K562 (cell line): ENCODE results near the gene CMIP. TPM values are rescaled to one million over a fixed set of nuclear protein-coding genes. Genes with fewer than 3 reads are reported as not detected.

Experiments
- ATAC-seq: fragments of 200-7000 bp; cut with Tn5 transposase; 3 replicates; pipeline ENCODE4 v1.9.1; 2020; ENCODE audit warnings: moderate library complexity
- BruUV-seq: library from RNA; stranded (reverse); fragments of 400-500 nt; replicated peaks from 2 replicates; lab custom pipeline; 2021; lab: Mats Ljungman, UMichigan
- CTCF ChIA-PET: fragments of 300-600 bp; formaldehyde crosslinking; extraction: SDS; loops from one replicate; lab custom pipeline; 2021; ENCODE audit warnings: low intra/inter-chr PET ratio; lab: Yijun Ruan, JAX
- POLR2A ChIA-PET: fragments of 300-600, 350-650 bp; sonication (Branson Sonifier 250); formaldehyde crosslinking; extraction: SDS; loops from one replicate; lab custom pipeline; 2021; ENCODE audit warnings: antibody characterized with exemption, inconsistent platforms; lab: Yijun Ruan, JAX
- DNase-seq, 4 experiments: peaks; one replicate each; pipeline versions ENCODE4 v3.0.0 to v3.0.0-alpha.2; 2011 to 2018; ENCODE audit warnings: low spot score in 3 of 4, mixed read lengths in 3 of 4; ENCODE audit errors: extremely low read depth in 1 of 4
- FAIRE-seq: peaks from 2 replicates; lab custom pipeline; 2011; peaks lifted over from hg19 to GRCh38; lab: Jason Lieb, UNC
- H2AFZ ChIP-seq: 2 replicates; pipeline ENCODE4 v1.6.0; 2011; ENCODE audit warnings: low read depth, low read length, control low read depth, inconsistent platforms
- H3K27ac ChIP-seq: fragments of 200-600 bp; 3 replicates; pipeline ENCODE4 v1.8.0; 2011; ENCODE audit warnings: low read depth, mild to moderate bottlenecking, control low read depth, inconsistent platforms, low read length, moderate library complexity, mixed read lengths; ENCODE audit errors: extremely low read depth
- H3K27me3 ChIP-seq, 2 experiments: fragments of 300-600 bp in 1 of 2; 2 replicates in 1 of 2; 3 replicates in 1 of 2; pipeline versions ENCODE4 v1.6.0 to v1.8.0; 2011; ENCODE audit warnings: inconsistent platforms in 2 of 2, low read length in 2 of 2, mild to moderate bottlenecking in 1 of 2, mixed read lengths in 1 of 2, moderate library complexity in 1 of 2; ENCODE audit not compliant: control insufficient read depth in 2 of 2, insufficient read depth in 2 of 2
- H3K36me3 ChIP-seq: fragments of 300-600 bp; 3 replicates; pipeline ENCODE4 v1.8.0; 2011; ENCODE audit warnings: mild to moderate bottlenecking, low read length, inconsistent platforms; ENCODE audit not compliant: control insufficient read depth, insufficient read depth
- H3K4me1 ChIP-seq, 2 experiments: fragments of 200-600 bp in 1 of 2; replicated peaks in 1 of 2; 2 replicates in 1 of 2; 3 replicates in 1 of 2; pipeline versions ENCODE4 v1.5.1 to v1.8.0; 2011; ENCODE audit warnings: inconsistent platforms in 2 of 2, low read length in 2 of 2, mild to moderate bottlenecking in 1 of 2, mixed read lengths in 1 of 2, moderate library complexity in 1 of 2; ENCODE audit not compliant: control insufficient read depth in 2 of 2, insufficient read depth in 2 of 2
- H3K4me2 ChIP-seq: 2 replicates; pipeline ENCODE4 v1.6.1; 2011; ENCODE audit warnings: low read length, control low read depth, inconsistent platforms, mixed read lengths; ENCODE audit not compliant: insufficient read depth
- H3K4me3 ChIP-seq: fragments of 200-600 bp; sonication (generic), shearing (Covaris generic); 2 replicates; pipeline ENCODE4 v1.5.1; 2016; ENCODE audit warnings: control low read depth, inconsistent platforms
- H3K79me2 ChIP-seq: fragments of 200-600 bp; 3 replicates; pipeline ENCODE4 v1.8.0; 2011; ENCODE audit warnings: low read length, inconsistent platforms; ENCODE audit not compliant: control insufficient read depth, insufficient read depth
- H3K9ac ChIP-seq, 2 experiments: 2 replicates each; pipeline versions ENCODE4 v1.6.0 to v1.6.1; 2011; ENCODE audit warnings: low read depth in 2 of 2, low read length in 2 of 2, control low read depth in 1 of 2, inconsistent platforms in 1 of 2, mild to moderate bottlenecking in 1 of 2, mixed read lengths in 1 of 2; ENCODE audit not compliant: insufficient read depth in 1 of 2
- H3K9me1 ChIP-seq: one replicate; pipeline ENCODE4 v1.6.0; 2011; ENCODE audit warnings: inconsistent platforms, mild to moderate bottlenecking, low read length, moderate library complexity; ENCODE audit not compliant: control insufficient read depth, insufficient read depth
- H3K9me3 ChIP-seq: replicated peaks from 2 replicates; pipeline ENCODE4 v1.5.1; 2011; ENCODE audit warnings: low read depth, low read length, inconsistent platforms; ENCODE audit not compliant: control insufficient read depth, insufficient read depth
- H4K20me1 ChIP-seq: replicated peaks from 2 replicates; pipeline ENCODE4 v1.6.1; 2011; ENCODE audit warnings: low read length, inconsistent platforms, mixed read lengths; ENCODE audit not compliant: control insufficient read depth, insufficient read depth
- E2F6 ChIP-seq, 2 experiments: IDR thresholded peaks; 2 replicates each; pipeline ENCODE4 v1.6.1; 2011; ENCODE audit warnings: borderline replicate concordance in 1 of 2, control low read depth in 1 of 2, low read depth in 1 of 2, low read length in 1 of 2, mild to moderate bottlenecking in 1 of 2, mixed read lengths in 1 of 2, moderate library complexity in 1 of 2; ENCODE audit not compliant: insufficient read depth in 1 of 2, insufficient read length in 1 of 2, poor library complexity in 1 of 2, severe bottlenecking in 1 of 2; ENCODE audit errors: extremely low read depth in 1 of 2
- EP300 ChIP-seq: IDR thresholded peaks from 2 replicates; pipeline ENCODE4 v1.6.1; 2012; ENCODE audit warnings: low read length, improper control_type of control experiment
- MAX ChIP-seq: sonication (generic); formaldehyde crosslinking; IDR thresholded peaks from 2 replicates; pipeline ENCODE4 v1.9.0; 2022; ENCODE audit warnings: mild to moderate bottlenecking, missing genetic modification reagents
- MGA ChIP-seq: fragments of 450-650 bp; IDR thresholded peaks from 2 replicates; pipeline ENCODE4 v1.6.1; 2016; ENCODE audit warnings: mild to moderate bottlenecking, moderate library complexity
- POLR2AphosphoS5 ChIP-seq: IDR thresholded peaks from 2 replicates; pipeline ENCODE4 v1.6.1; 2011; ENCODE audit warnings: mild to moderate bottlenecking, low read depth, low read length, moderate library complexity; ENCODE audit not compliant: control insufficient read depth, insufficient read depth
- RBM17 ChIP-seq: fragments of 200-400 bp; formaldehyde crosslinking; IDR thresholded peaks from 2 replicates; pipeline ENCODE4 v1.6.1; 2017; ENCODE audit warnings: low read depth, mild to moderate bottlenecking, low read length, borderline replicate concordance
- WGBS: fragments of 100-300 bp; shearing (Covaris generic); methylation state at CpG from one replicate; pipeline ENCODE4 v1.1.6; 2016; ENCODE audit warnings: low coverage, mixed read lengths; ENCODE audit not compliant: insufficient coverage; ENCODE audit errors: missing lambda C conversion rate; 5-methylcytosine and 5-hydroxymethylcytosine counted together
- in situ Hi-C: fragments of 300-500 bp; cut with MboI; formaldehyde crosslinking; loops from 4 replicates; pipeline ENCODE4 v1.15.0; 2018; ENCODE audit warnings: inconsistent platforms, mixed read lengths
- intact Hi-C: fragments of 100-400 bp; cut with micrococcal nuclease; formaldehyde crosslinking; loops from 2 replicates; pipeline ENCODE4 v1.14.2; 2022
- polyA plus RNA-seq, 8 experiments: library from polyadenylated mRNA; depleted of rRNA in 4 of 8; stranded (reverse) in 5 of 8; unstranded in 3 of 8; fragments of >200 nt; fragmentation: Nextera tagmentation in 2 of 8; fragmentation: Illumina TruSeq in 1 of 8; extraction: Ambion mirVana in 2 of 8; extraction: Trizol in 1 of 8; gene quantifications; 2 replicates each; pipeline versions ENCODE4 v1.2.1 to v1.2.3, GENCODE V29; 2011 to 2014; ENCODE audit warnings: inconsistent platforms in 1 of 8, missing spikeins in 1 of 8
- total RNA-seq, 7 experiments: library from RNA; depleted of rRNA in 6 of 7; stranded (reverse); fragments of >200 nt in 6 of 7; fragmentation: Illumina TruSeq in 2 of 7; extraction: Trizol in 2 of 7; gene quantifications; 2 replicates each; pipeline versions ENCODE4 v1.2.1 to v1.2.3, GENCODE V29; 2011 to 2021; ENCODE audit warnings: low replicate concordance in 1 of 7

CMIP gene
- total and polyA plus RNA-seq, 9 of the 15 experiments (the other 6 are each of a cell fraction or from before 2014, with no cell fraction given): 0.94 to 82.5 (median 10.3) TPM

- Histone ChIP-seq H3K4me2 (no peak overlapping the region), H3K4me1 (peaks cover 65 to 69% of the 10 kb centered on the region in 2 experiments), H3K9me1 (peaks cover 12% of the 10 kb centered on the region), H3K36me3 (peaks cover 35% of the 10 kb centered on the region; the same call in 2 of the 3 replicates), H3K27me3 (no peaks in the 10 kb centered on the region), H3K9ac (peak overlapping the region in 1 of 2 experiments; percentile 50; a peak in 3 of 4 replicates), H4K20me1 (peaks cover 14% of the 10 kb centered on the region; the same call in 1 of the 2 replicates), H3K79me2 (peaks cover 100% of the 10 kb centered on the region), H3K27ac (peak overlapping the region; percentile 80), H3K9me3 (peaks cover 5% of the 10 kb centered on the region; the same call in 1 of the 2 replicates), H3K4me3 (no peak overlapping the region), H2AFZ (no peak overlapping the region)
- WGBS: 75% methylated on average over 14 of the region's 14 CpGs
- ATAC-seq (no peak), DNase-seq (no peak), FAIRE-seq (no peak)
- intact Hi-C loops (loop anchor here (2.0 kb wide), 1 partner anchor 16 kb away; no protein-coding TSS in a partner anchor), in situ Hi-C loops (no loop called here)
- CTCF ChIA-PET: no interaction called here
- BruUV-seq: no TSS peak
- POLR2A ChIA-PET: interaction anchor here (0.8 to 3.1 kb wide), 4 partner anchors 17 to 34 kb away, joined by 3 to 14 read pairs (median 4); no protein-coding TSS in a partner anchor
- no peak for TF ChIP-seq EP300
- TF ChIP-seq POLR2AphosphoS5: no peak
- peak; percentile 33; the same call in 1 of the 2 replicates for TF ChIP-seq MAX
- no peak for TF ChIP-seq RBM17
- 0 out of 2 replicates have a peak, but pooled peaks have one; percentile 44 for TF ChIP-seq MGA
- peak in 1 of 2 experiments; percentile 56 for TF ChIP-seq E2F6 (IDR thresholded peaks at IDR 0.05; ENCODE audit: borderline replicate concordance in 1 of 2, extremely low read depth in 1 of 2, insufficient read depth in 1 of 2, insufficient read length in 1 of 2, low read depth in 1 of 2, low read length in 1 of 2, poor library complexity in 1 of 2, severe bottlenecking in 1 of 2)
These were observed 8.6 kb downstream of the CMIP start for GRCh38 chr16:81453091-81453728.
